HEK293T (cell line): Measurements from ENCODE around the gene CHST12.

Experiments
- ARNT ChIP-seq: fragments of 450-650 bp; IDR thresholded peaks from 2 replicates; pipeline ENCODE4 v1.6.1; 2017; ENCODE audit warnings: mild to moderate bottlenecking
- BHLHE40 ChIP-seq: fragments of 450-650 bp; IDR thresholded peaks from 2 replicates; pipeline ENCODE4 v1.6.1; 2016; ENCODE audit warnings: mild to moderate bottlenecking, moderate library complexity, borderline replicate concordance
- HDGF ChIP-seq: fragments of 450-650 bp; IDR thresholded peaks from 2 replicates; pipeline ENCODE4 v1.6.1; 2017; ENCODE audit warnings: antibody characterized with exemption, borderline replicate concordance
- SP1 ChIP-seq: fragments of 450-650 bp; IDR thresholded peaks from 2 replicates; pipeline ENCODE4 v1.6.1; 2017
- SUZ12 ChIP-seq: fragments of 450-650 bp; IDR thresholded peaks from 2 replicates; pipeline ENCODE4 v1.6.1; 2016; ENCODE audit warnings: mild to moderate bottlenecking

DNA sequence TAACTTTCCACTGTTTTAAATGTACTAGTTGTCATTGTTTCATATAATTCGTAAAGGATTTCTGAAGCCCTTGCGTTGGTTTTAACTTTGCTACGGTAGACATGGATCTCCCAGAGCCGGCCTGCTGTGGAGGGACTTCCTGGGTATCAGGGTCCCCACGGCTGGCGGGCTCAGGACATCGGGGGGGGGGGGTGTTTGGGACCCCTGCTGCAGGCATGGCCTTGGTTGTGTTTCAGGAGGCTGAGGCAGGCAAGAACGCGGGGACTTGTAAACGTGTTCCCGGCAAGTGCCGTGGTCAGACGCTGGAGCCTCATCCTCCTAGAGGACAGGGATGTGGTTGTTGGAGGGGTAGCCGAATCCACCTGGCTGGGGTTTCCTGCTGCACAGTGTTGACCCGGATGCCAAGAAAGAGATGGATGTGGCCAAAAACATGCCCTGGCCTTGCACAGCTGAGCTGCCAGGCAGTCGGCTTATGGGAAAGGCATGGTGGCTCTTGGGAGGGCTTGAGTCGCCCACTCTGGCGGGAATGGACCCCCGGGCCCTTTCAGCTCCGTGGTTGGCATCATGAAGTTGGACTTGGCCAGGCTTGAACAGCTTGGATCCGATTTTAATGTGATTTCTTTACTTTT, 21.4 kb upstream of the CHST12 start:
- TF ChIP-seq BHLHE40 (no peak), ARNT (no peak), HDGF (no peak), SP1 (no peak), SUZ12 (no peak)
